K562 (cell line): ENCODE results near the gene CALML4. TPM values are rescaled to one million over a fixed set of nuclear protein-coding genes. Genes with fewer than 3 reads are reported as not detected.

ENCODE experiments used
- DMBX1 ChIP-seq: fragments of 250-450 bp; sonication (Bioruptor Pico); IDR thresholded peaks from 2 replicates; pipeline ENCODE4 v1.8.0; 2022; ENCODE audit warnings: inconsistent platforms, mild to moderate bottlenecking, moderate library complexity, borderline replicate concordance
- HMG20A ChIP-seq: fragments of 450-650 bp; formaldehyde crosslinking; conservative IDR thresholded peaks from 2 replicates; pipeline ENCODE4 v1.4.0; 2020; ENCODE audit warnings: mild to moderate bottlenecking, mixed read lengths
- MBD2 ChIP-seq: sonication (generic); IDR thresholded peaks from 2 replicates; pipeline ENCODE4 v1.6.1; 2016; ENCODE audit warnings: low read depth, borderline replicate concordance
- MITF ChIP-seq: IDR thresholded peaks from 2 replicates; pipeline ENCODE4 v1.6.1; 2014; ENCODE audit warnings: antibody characterized with exemption
- NR3C1 ChIP-seq: sonication (generic); formaldehyde crosslinking; IDR thresholded peaks from 2 replicates; pipeline ENCODE4 v1.8.1; 2022; ENCODE audit warnings: missing genetic modification reagents
- POLR2AphosphoS5 ChIP-seq: IDR thresholded peaks from 2 replicates; pipeline ENCODE4 v1.6.1; 2011; ENCODE audit warnings: mild to moderate bottlenecking, low read depth, low read length, moderate library complexity; ENCODE audit not compliant: control insufficient read depth, insufficient read depth
- POLR2B ChIP-seq: fragments of 450-650 bp; IDR thresholded peaks from 2 replicates; pipeline ENCODE4 v1.6.1; 2018; ENCODE audit warnings: low read depth; ENCODE audit not compliant: partially characterized antibody
- RREB1 ChIP-seq: fragments of 250-450 bp; sonication (Bioruptor Pico); IDR thresholded peaks from 2 replicates; pipeline ENCODE4 v1.4.0; 2020
- SNRNP70 ChIP-seq: fragments of 200-400 bp; formaldehyde crosslinking; optimal IDR thresholded peaks from 2 replicates; pipeline ENCODE3; 2017; ENCODE audit warnings: low read depth, low read length
- SREBF1 ChIP-seq: fragments of 150-350 bp; IDR thresholded peaks from 2 replicates; pipeline ENCODE4 v1.6.1; 2014; ENCODE audit warnings: antibody characterized with exemption, low read depth, low read length, borderline replicate concordance
- ZKSCAN3 ChIP-seq: fragments of 250-450 bp; sonication (Bioruptor Pico); IDR thresholded peaks from 2 replicates; pipeline ENCODE4 v1.4.0; 2020
- ZNF785 ChIP-seq: fragments of 250-450 bp; sonication (Bioruptor Pico); IDR thresholded peaks from 2 replicates; pipeline ENCODE4 v1.4.0; 2020; ENCODE audit warnings: mild to moderate bottlenecking
- polyA plus RNA-seq, 8 experiments: library from polyadenylated mRNA; depleted of rRNA in 4 of 8; stranded (reverse) in 5 of 8; unstranded in 3 of 8; fragments of >200 nt; fragmentation: Nextera tagmentation in 2 of 8; fragmentation: Illumina TruSeq in 1 of 8; extraction: Ambion mirVana in 2 of 8; extraction: Trizol in 1 of 8; gene quantifications; 2 replicates each; pipeline versions ENCODE4 v1.2.1 to v1.2.3, GENCODE V29; 2011 to 2014; ENCODE audit warnings: inconsistent platforms in 1 of 8, missing spikeins in 1 of 8
- total RNA-seq, 7 experiments: library from RNA; depleted of rRNA in 6 of 7; stranded (reverse); fragments of >200 nt in 6 of 7; fragmentation: Illumina TruSeq in 2 of 7; extraction: Trizol in 2 of 7; gene quantifications; 2 replicates each; pipeline versions ENCODE4 v1.2.1 to v1.2.3, GENCODE V29; 2011 to 2021; ENCODE audit warnings: low replicate concordance in 1 of 7

CALML4 gene
- total and polyA plus RNA-seq, 9 of the 15 experiments (the other 6 are each of a cell fraction or from before 2014, with no cell fraction given) = 2.8 to 30.6 (median 15.5) TPM

DNA sequence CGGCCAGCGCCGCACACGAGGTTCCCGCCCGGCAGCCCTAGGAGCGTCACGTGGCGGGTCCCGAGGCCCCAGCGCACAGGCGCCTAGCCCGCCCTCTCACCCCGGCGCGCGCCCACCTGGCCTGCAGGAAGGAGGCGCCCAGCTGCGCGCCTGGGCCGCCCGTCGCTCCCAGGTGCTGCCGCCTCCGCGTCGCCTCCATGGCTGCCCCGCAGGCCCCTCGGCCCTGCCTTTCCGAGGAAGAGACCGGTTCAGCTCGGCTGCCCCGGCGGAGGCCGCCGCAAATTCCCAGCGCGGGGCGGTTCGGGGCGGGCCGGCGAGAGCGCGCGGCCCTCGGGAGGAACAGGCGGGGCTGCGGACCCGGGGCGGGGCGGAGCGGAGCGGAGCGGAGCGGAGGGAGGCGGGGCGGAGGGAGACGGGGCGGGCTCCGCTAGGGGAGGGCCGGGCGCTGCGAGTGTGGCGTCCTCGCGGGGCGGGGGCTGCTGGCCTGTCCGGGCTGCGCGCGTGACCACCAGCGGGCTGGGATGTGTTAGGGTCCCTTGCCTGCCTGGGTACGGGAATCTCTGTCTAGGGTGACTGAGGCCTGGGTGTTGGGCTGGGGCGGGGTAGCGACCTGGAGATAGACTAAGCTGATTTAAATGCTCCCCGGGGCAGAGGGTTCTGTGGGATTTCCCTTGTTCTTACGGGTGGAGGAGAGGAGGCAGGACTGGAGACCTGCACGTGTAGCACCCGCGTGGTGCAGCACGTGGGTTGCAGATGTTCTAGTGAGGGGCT is 24.4 kb upstream of the CALML4 start, which contains the start of gene CLN6 (continued):
- TF ChIP-seq MITF = peak; percentile 72
- TF ChIP-seq SREBF1 = no peak
- no peak for TF ChIP-seq RREB1 (CRISPR knock-in tag)
- TF ChIP-seq NR3C1 (CRISPR knock-in tag) = no peak
- no peak for TF ChIP-seq SNRNP70
- no peak for TF ChIP-seq HMG20A (CRISPR knock-in tag)
- TF ChIP-seq ZKSCAN3 = no peak
- no peak for TF ChIP-seq MBD2
- peak; percentile 56 for TF ChIP-seq POLR2AphosphoS5
- TF ChIP-seq POLR2B = no peak
- no peak for TF ChIP-seq DMBX1 (CRISPR knock-in tag)
- TF ChIP-seq ZNF785 (CRISPR knock-in tag) = no peak
